Uterus (tissue), 4 donors: ENCODE measurements around the gene ADGRD1. TPM values are rescaled to one million over a fixed set of nuclear protein-coding genes. Genes with fewer than 3 reads are reported as not detected.

Experiments
- DNase-seq, 2 donors: peaks; one replicate each; pipeline ENCODE4 v3.0.0-alpha.2; 2019 to 2020
- H3K27ac ChIP-seq, 2 donors: fragments of 200-600 bp; sonication (generic); 1 replicate in 1 of 2; 2 replicates in 1 of 2; pipeline ENCODE4 v1.5.1; 2016 to 2018
- H3K27me3 ChIP-seq, 2 donors: fragments of 200-600 bp; sonication (generic); one replicate each; pipeline ENCODE4 v1.5.1; 2018 to 2019; ENCODE audit warnings: control low read depth in 1 of 2
- H3K36me3 ChIP-seq, 2 donors: fragments of 200-600 bp; sonication (generic); one replicate each; pipeline ENCODE4 v1.5.1; 2019; ENCODE audit warnings: control low read depth in 1 of 2
- H3K4me1 ChIP-seq, 2 donors: fragments of 200-600 bp; sonication (generic); one replicate each; pipeline ENCODE4 v1.5.1; 2018 to 2019; ENCODE audit warnings: control low read depth in 1 of 2
- H3K4me3 ChIP-seq, 2 donors: fragments of 200-600 bp; sonication (generic); 1 replicate in 1 of 2; 2 replicates in 1 of 2; pipeline ENCODE4 v1.5.1; 2018 to 2019; ENCODE audit warnings: mild to moderate bottlenecking in 1 of 2
- H3K9me3 ChIP-seq, 2 donors: fragments of 200-600 bp; sonication (generic); one replicate each; pipeline ENCODE4 v1.5.1; 2019; ENCODE audit warnings: control low read depth in 1 of 2
- POLR2A ChIP-seq, 2 donors: fragments of 450-650 bp; IDR thresholded peaks; one replicate each; pipeline ENCODE4 v1.6.1; 2016; ENCODE audit warnings: antibody characterized with exemption in 2 of 2, mild to moderate bottlenecking in 1 of 2, moderate library complexity in 1 of 2
- intact Hi-C: fragments of 100-400 bp; cut with DNase I; formaldehyde crosslinking; loops from one replicate; pipeline ENCODE4 v1.15.1; 2023; ENCODE audit warnings: low total_unique reads
- total RNA-seq, 4 donors: library from RNA; depleted of rRNA in 3 of 4; stranded (reverse); fragments of >200 nt in 3 of 4; gene quantifications; one replicate each; pipeline versions ENCODE4 v1.1.0 to v1.2.4, GENCODE V29; 2014 to 2023
- TF ChIP-seq, protein P1 (sequence below), 4 experiments: fragments of 200-600 bp in 2 of 4; fragments of 450-650 bp in 2 of 4; sonication (generic) in 2 of 4; IDR thresholded peaks; one replicate each; pipeline ENCODE4 v1.5.1; 2016 to 2019; ENCODE audit warnings: antibody characterized with exemption in 4 of 4, mild to moderate bottlenecking in 2 of 4, moderate library complexity in 1 of 4
- donor health status: DM: yes; HTN: yes; CAD: no.

Gene ADGRD1
- total RNA-seq, 4 donors from 2014 or later = 13.5 to 89.9 (median 33.7) TPM

DNA sequence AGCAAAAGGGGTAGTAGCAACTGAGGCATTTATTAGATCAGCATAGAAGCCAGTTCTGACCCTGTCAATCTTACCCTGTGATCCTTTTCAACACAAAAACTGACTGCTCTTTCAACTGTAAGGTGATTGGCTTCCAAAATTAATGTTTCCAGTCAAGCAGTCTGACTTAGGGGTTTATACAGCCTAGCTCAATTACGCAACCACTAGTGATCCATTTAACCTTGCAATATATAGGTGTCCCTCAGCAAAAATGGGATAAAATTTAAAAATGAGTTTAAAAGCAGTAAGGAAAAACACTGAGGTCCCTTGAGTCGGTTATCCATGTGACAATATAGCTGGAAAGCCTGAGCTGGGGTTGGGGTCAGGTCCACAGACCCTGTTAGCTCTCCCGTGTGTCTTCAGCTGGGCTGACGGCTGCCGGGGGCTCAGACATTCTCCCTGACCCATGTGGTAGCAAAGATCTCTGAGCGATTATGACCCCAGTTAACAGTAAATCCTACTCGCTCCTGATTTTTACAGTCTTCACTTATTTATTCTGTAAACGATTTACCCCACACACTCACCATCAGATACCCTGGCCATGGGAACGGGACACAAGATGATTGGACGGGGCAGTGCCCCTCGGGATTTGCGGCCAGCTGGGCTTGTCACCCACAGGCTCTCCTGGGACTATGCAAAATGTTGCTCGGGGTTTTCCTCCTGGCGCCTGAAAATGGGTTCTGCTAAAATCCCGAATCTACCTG, 16.6 kb downstream of the ADGRD1 start:
- H3K27me3 ChIP-seq = no peaks in the 10 kb centered on the region
- H3K27ac ChIP-seq = no peak overlapping the region
- no peaks in the 10 kb centered on the region for H3K9me3 ChIP-seq
- H3K4me3 ChIP-seq = no peak overlapping the region
- no peaks in the 10 kb centered on the region for H3K4me1 ChIP-seq
- intact Hi-C loops = no loop called here
- H3K36me3 ChIP-seq = no peaks in the 10 kb centered on the region
- TF ChIP-seq, protein P1, sequence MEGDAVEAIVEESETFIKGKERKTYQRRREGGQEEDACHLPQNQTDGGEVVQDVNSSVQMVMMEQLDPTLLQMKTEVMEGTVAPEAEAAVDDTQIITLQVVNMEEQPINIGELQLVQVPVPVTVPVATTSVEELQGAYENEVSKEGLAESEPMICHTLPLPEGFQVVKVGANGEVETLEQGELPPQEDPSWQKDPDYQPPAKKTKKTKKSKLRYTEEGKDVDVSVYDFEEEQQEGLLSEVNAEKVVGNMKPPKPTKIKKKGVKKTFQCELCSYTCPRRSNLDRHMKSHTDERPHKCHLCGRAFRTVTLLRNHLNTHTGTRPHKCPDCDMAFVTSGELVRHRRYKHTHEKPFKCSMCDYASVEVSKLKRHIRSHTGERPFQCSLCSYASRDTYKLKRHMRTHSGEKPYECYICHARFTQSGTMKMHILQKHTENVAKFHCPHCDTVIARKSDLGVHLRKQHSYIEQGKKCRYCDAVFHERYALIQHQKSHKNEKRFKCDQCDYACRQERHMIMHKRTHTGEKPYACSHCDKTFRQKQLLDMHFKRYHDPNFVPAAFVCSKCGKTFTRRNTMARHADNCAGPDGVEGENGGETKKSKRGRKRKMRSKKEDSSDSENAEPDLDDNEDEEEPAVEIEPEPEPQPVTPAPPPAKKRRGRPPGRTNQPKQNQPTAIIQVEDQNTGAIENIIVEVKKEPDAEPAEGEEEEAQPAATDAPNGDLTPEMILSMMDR (IDR thresholded peaks at IDR 0.05) = no peak
- TF ChIP-seq POLR2A (IDR thresholded peaks at IDR 0.05) = no peak
- peak in 1 of 2 donors; percentile 3 for DNase-seq

DNA sequence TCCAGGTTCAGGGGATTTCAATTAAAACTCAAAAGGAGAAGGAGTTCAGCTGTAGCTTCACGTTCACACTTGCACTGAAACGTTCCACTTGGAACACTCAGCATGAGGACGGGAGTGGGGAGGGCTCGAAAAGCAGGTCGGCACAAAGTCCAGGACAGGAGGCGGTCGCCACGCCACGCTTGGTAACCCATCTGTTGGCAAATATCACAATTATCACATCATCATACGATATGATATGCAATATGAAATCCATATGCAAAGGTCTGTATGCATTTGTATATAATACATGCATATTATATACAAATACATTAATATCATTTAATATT, 17.2 kb downstream of the ADGRD1 start:
- H3K36me3 ChIP-seq = no peaks in the 10 kb centered on the region

DNA sequence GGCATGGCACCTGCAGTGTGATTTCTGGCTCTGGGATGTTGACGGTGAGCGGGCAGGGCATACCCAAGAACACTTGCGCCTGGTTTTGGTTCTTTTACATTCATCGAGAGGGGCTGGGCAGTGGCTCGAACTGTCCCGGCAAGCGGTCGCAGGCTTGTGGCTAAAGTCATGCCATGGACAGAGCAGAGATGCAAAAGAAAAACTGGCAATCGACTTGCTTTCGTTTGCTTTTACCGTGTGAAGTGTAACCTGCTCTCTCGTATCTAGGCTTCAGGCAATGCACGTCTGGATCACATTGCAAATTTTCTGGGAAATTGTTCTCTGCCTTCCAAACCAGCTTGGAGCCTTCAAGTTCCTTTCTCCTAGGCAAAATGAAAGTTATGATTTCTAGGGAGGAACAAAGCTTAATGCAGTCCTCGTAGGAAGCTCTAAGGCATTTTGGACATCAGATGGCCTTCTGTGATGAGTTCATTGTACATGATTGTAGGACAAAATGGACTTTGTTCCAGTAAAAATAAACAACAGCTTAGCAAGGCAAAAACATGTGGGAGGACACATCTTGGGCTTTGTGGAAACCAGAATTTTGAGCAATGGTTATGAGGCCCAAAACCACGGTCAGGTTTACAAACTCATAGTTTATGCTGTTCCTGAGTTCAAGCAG, 18.3 kb downstream of the ADGRD1 start:
- intact Hi-C loops = no loop called here
- Histone ChIP-seq H3K27me3 (no peaks in the 10 kb centered on the region), H3K27ac (peak overlapping the region in 1 of 2 donors; percentile 36), H3K4me3 (no peak overlapping the region), H3K4me1 (no peaks in the 10 kb centered on the region), H3K9me3 (no peaks in the 10 kb centered on the region), H3K36me3 (no peaks in the 10 kb centered on the region)
- peak in 1 of 2 donors; percentile 10 for DNase-seq
- TF ChIP-seq, protein P1 (IDR thresholded peaks at IDR 0.05) = no peak
- TF ChIP-seq POLR2A (IDR thresholded peaks at IDR 0.05) = no peak

More for the DNA sequence above, 17.2 kb downstream of the ADGRD1 start:
- H3K27me3 ChIP-seq = no peaks in the 10 kb centered on the region
- no peak overlapping the region for H3K27ac ChIP-seq
- H3K4me3 ChIP-seq = no peak overlapping the region
- H3K9me3 ChIP-seq = no peaks in the 10 kb centered on the region
- intact Hi-C loops = no loop called here
- no peaks in the 10 kb centered on the region for H3K4me1 ChIP-seq
- no peak for DNase-seq
- no peak for TF ChIP-seq POLR2A (IDR thresholded peaks at IDR 0.05)
- TF ChIP-seq, protein P1 (IDR thresholded peaks at IDR 0.05) = no peak

DNA sequence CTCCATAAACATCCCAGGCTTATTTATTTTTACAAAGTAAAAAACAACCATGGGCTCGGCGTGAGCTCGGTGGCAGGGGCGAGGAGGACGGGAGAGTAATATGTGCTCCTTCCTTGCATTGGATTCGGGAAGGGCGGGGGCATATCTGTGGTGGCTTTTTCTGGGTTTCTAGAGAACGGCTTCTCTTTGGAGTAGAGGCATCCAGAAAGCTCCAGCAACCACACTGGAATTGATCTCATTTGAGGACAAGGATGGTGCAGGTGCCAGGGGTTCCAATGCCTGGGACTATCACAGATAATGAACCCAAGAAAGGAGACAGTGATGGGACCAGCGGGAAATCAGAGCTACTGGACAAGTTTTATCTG, 18.9 kb downstream of the ADGRD1 start:
- Histone ChIP-seq H3K4me3 (no peak overlapping the region), H3K27ac (peak overlapping the region in 1 of 2 donors; percentile 36), H3K4me1 (no peaks in the 10 kb centered on the region), H3K36me3 (no peaks in the 10 kb centered on the region), H3K9me3 (no peaks in the 10 kb centered on the region), H3K27me3 (no peaks in the 10 kb centered on the region)
- no peak for TF ChIP-seq POLR2A (IDR thresholded peaks at IDR 0.05)
- TF ChIP-seq, protein P1 (IDR thresholded peaks at IDR 0.05) = no peak
- DNase-seq = no peak
- intact Hi-C loops = no loop called here

DNA sequence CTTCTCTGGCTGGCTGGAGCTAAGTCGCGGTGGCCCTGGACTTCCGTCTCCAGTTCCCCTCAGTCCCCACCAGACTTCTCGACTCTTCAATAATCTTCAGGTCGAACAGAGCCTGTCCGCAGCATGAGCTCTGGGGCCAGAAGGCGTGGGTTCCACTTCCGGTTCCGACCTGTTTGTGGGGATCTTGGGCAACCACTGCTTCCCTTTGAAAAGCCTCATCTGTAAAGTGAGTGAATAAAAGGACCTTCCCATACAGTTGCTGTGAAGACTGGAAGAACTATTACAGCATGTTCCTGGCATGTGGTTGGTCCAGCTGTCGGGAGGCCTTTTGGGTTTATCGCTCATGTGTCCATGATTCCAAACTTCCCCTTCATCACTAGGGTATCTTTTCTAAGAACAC, 19.4 kb downstream of the ADGRD1 start:
- Histone ChIP-seq H3K9me3 (no peaks in the 10 kb centered on the region), H3K27ac (peak overlapping the region in 1 of 2 donors; percentile 36), H3K4me1 (no peaks in the 10 kb centered on the region), H3K4me3 (no peak overlapping the region), H3K36me3 (no peaks in the 10 kb centered on the region), H3K27me3 (no peaks in the 10 kb centered on the region)
- peak in 1 of 2 donors; percentile 10 for DNase-seq
- TF ChIP-seq, protein P1 (IDR thresholded peaks at IDR 0.05) = no peak
- no peak for TF ChIP-seq POLR2A (IDR thresholded peaks at IDR 0.05)
- intact Hi-C loops = no loop called here
